NCI-H82 (cell line): ENCODE results near the gene SAMD15.
A peak's percentile ranks its signal among the peaks of the same experiment; 100 is the strongest.
"Not testable (repeated sequence)": the region's sequence is repeated elsewhere in the genome, so short reads cannot be mapped to it uniquely, and the experiment has no call there.

Source experiments
- DNase-seq: peaks from one replicate; lab custom pipeline; 2025; lab: John Stamatoyannopoulos, UW

Gene SAMD15

GRCh38 chr14:77376771-77377501 is at the start of gene SAMD15, which contains the start of gene TMED8:
Gene SAMD15 (plus strand): TSS chr14:77377379. CDS start chr14:77377419, 40 bp downstream.
Gene TMED8 (minus strand): TSS chr14:77377094. CDS start chr14:77377053, 41 bp downstream.
- peak; percentile 89 for DNase-seq

- no peak for DNase-seq
Measured at GRCh38 chr14:77329872-77330271, 47.3 kb upstream of the SAMD15 start.

GRCh38 chr14:77335576-77335975 is 41.6 kb upstream of the SAMD15 start:
- no peak for DNase-seq

- DNase-seq: not testable (repeated sequence)
Measured at GRCh38 chr14:77337255-77337654, 39.9 kb upstream of the SAMD15 start.

GRCh38 chr14:77337880-77338279 is 39.3 kb upstream of the SAMD15 start:
- no peak for DNase-seq

- DNase-seq: no peak
Measured at GRCh38 chr14:77338302-77338701, 38.9 kb upstream of the SAMD15 start.

GRCh38 chr14:77339407-77339806 is 37.8 kb upstream of the SAMD15 start:
- no peak for DNase-seq

GRCh38 chr14:77340389-77340788 is 36.8 kb upstream of the SAMD15 start:
- DNase-seq: no peak

- DNase-seq: no peak
Measured at GRCh38 chr14:77342726-77343397, 34.3 kb upstream of the SAMD15 start.

GRCh38 chr14:77343662-77344061 is 33.5 kb upstream of the SAMD15 start:
- DNase-seq: peak; percentile 39

GRCh38 chr14:77344377-77344996 is 32.7 kb upstream of the SAMD15 start:
- no peak for DNase-seq

- DNase-seq: no peak
Measured at GRCh38 chr14:77346495-77346894, 30.7 kb upstream of the SAMD15 start.

GRCh38 chr14:77347751-77348150 is 29.4 kb upstream of the SAMD15 start:
- DNase-seq: no peak

- DNase-seq: no peak
Measured at GRCh38 chr14:77353469-77354141, 23.6 kb upstream of the SAMD15 start.

GRCh38 chr14:77355811-77356210 is 21.4 kb upstream of the SAMD15 start:
- no peak for DNase-seq

- DNase-seq: no peak
Measured at GRCh38 chr14:77356899-77357298, 20.3 kb upstream of the SAMD15 start.

GRCh38 chr14:77359626-77360025 is 17.6 kb upstream of the SAMD15 start:
- DNase-seq: no peak

GRCh38 chr14:77364146-77364545 is 13.0 kb upstream of the SAMD15 start:
- DNase-seq: no peak

GRCh38 chr14:77369285-77369684 is 7.9 kb upstream of the SAMD15 start:
- no peak for DNase-seq

GRCh38 chr14:77372304-77372841 is 4.8 kb upstream of the SAMD15 start:
- DNase-seq: peak; percentile 20

GRCh38 chr14:77375164-77375950 is 1.8 kb upstream of the SAMD15 start:
- DNase-seq: peak; percentile 38
